GM21360 (cell line): ENCODE data around the gene OR52K1.
A peak's percentile ranks its signal among the peaks of the same experiment; 100 is the strongest.
"Not testable (repeated sequence)": the region's sequence is repeated elsewhere in the genome, so short reads cannot be mapped to it uniquely, and the experiment has no call there.

Source experiments
- ATAC-seq: cut with Tn5 transposase; IDR thresholded peaks from one replicate; pipeline ENCODE4 v1.9.1; 2021; ENCODE audit warnings: mild to moderate bottlenecking, moderate library complexity; ENCODE audit not compliant: unreplicated experiment

OR52K1 gene

GRCh38 chr11:4491405-4491804, 9.0 kb downstream of the OR52K1 start:
- ATAC-seq: not testable (repeated sequence)

DNA sequence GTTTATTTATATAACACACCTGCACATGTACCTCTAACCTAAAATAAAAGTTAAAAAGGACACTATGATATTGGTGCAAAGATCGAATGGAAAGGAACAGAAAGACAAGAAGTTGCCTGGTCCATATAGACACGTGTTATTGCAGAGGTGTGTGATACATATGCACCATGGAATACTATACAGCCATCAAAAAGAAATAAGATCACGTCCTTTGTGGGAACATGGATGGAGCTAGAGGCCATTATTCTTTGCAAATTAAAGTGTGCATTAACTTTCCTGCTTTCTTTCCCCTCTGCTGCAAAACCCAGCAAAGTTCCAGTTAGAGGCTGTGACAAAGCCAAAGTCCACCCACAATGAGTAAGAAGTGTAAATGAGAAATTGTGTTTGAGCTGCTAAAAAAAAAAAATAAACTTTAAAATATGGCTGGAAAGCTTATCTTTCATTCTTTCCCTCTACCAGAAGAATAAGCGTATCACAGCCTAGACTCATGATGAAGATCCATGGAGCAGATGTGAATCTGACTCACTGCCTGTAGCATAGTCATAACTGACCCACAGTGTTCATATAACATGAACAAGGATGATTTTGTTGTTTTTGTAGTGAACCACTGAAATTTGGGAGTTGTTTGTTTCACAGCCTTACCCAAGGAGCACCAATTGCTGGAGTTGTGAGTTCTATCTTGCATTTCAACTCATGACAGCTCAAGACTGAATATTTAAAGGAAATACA, 9.6 kb downstream of the OR52K1 start:
- ATAC-seq: no peak

- ATAC-seq: no peak
These were observed 11.0 kb downstream of the OR52K1 start for GRCh38 chr11:4493480-4493818.

DNA sequence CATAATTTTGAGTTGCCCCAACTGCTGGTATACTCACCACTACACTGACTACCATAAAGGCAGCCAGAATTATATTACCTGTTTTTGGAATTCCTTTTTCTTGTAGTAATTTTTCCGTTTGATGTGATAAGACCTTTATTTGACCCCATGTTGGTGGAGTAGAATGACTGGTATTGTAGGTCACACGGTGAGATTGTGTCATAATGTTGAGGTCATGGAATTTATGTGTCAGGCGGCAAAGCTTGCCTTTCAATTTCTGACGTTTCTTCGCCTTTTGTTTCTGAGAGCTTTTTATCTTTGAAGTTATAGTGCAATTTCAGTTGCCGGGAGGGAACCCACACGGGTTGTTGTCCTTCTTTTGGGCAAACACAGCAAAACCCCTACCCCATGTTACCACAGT, 13.0 kb downstream of the OR52K1 start:
- ATAC-seq: no peak

DNA sequence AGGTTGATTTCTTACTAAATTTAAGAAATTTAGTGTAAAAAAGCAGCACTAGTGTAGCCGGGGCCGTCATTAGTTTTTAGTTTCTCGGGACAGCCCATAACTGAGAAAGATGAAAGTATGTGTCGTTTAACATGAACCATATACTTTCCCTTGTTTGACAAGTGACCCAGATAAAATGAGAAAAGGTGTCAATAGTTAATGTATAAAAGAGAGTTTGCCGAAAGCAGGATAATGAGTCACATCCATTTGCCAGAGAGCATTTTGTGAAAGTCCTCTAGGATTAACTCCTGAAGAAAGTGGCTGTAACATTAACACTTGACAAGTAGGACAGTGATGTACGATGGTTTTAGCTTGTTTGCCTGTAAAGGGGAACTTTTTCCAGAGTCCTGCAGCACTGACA, 13.5 kb downstream of the OR52K1 start:
- ATAC-seq: no peak

GRCh38 chr11:4496557-4497248, 14.3 kb downstream of the OR52K1 start:
- no peak for ATAC-seq

DNA sequence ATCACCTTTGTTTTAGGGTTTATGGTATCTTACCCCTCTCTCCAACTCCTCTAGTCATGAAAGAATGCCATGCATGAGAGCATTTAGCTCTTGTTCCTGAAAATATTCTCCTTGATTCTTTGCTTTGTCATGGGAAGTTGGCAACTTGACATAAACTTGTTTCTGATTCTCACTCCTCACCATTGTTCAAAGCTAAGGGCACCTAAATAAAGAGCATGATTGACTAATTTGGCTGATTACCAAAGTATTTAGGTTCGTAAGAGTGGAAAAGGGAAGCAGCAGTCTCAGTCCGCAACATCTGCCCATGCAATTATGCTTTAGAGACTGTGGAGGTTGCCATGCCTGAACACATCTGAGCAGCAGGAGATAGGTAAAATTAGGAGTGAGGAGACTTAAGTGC, 26.4 kb downstream of the OR52K1 start:
- no peak for ATAC-seq

GRCh38 chr11:4511282-4512245, 29.1 kb downstream of the OR52K1 start:
- ATAC-seq: no peak

- ATAC-seq: no peak
These were observed 31.8 kb downstream of the OR52K1 start for GRCh38 chr11:4514196-4514595.

DNA sequence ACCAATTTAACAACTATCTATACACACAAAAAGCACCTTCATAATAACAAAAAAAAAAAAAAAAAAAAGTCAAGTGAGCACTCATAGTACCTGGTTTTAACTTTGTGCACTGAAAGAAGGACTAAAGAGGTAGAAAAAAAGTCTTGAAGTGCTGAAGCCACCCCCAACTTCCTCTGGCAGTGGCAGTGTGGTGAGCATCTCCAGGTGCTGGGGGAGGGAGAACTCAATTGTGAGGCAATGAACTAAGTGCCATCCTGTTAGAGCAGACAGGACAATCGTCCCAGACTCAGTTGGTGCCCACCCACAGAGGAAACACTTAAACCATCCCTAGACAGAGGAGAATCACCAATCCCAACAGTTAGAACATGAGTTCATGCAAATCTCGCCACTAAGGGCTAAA, 39.9 kb downstream of the OR52K1 start:
- no peak for ATAC-seq

- ATAC-seq: no peak
These were observed 40.3 kb downstream of the OR52K1 start for GRCh38 chr11:4522752-4523151.

- no peak for ATAC-seq
These were observed 41.2 kb downstream of the OR52K1 start for GRCh38 chr11:4523666-4524065.

GRCh38 chr11:4527926-4528325, 45.5 kb downstream of the OR52K1 start:
- ATAC-seq: no peak

- not testable (repeated sequence) for ATAC-seq
These were observed 49.2 kb downstream of the OR52K1 start for GRCh38 chr11:4531686-4532085.

DNA sequence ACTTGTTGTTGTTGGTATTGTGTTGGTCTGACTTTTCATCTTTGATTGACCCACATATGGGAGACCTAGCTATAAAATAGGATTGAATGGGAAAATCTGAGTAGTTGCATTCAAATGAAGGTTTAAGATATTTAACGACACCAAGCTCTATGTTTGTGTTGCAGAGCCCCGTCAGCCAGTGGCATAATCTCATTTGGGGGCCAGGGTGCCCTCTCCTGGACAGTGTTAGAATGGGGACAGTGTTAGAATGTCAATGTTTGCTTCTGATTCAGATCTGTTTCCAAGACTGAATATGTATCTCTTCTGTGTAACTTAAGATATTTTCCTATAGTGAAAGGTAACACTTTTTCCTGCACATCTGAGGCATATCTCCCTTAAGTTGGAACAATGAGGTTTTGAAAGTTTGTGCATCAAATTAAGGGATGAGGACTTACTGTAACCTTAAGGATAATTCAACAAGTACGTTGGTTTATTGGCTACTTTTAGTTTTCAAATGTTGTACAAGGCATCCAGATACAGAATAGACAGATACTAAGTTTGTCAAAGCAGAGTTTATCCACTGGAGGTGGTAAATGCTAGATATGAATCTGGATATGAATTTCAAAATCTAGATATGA, 57.3 kb downstream of the OR52K1 start:
- peak; percentile 76 for ATAC-seq

DNA sequence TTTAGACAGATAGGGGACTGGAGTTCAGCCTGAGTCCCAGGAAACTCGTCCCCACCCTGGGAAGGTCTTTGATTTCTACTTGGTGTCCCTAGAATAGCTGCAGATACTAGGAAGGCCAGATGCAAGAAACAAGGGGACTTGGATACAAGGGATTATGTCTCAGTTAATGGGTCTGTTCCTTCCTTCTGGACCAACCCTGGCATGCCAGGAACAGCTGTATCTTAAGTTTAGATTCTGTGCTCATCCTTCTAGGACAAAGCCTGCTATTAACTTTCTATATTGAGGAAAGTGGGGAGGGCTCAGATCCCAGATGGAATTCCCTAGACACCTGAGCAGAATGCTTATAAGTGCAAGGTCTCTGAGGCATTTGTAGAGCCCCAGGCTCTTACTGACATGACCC, 58.6 kb downstream of the OR52K1 start:
- ATAC-seq: no peak
